OCI-LY7 (cell line): ENCODE measurements around the gene FGF18.
"Not testable (repeated sequence)": the region's sequence is repeated elsewhere in the genome, so short reads cannot be mapped to it uniquely, and the experiment has no call there.

Experiments
- EZH2phosphoT487 ChIP-seq: fragments of 200-600 bp; sonication (generic); IDR thresholded peaks from 2 replicates; pipeline ENCODE4 v1.6.1; 2018; ENCODE audit warnings: low read depth, borderline replicate concordance, mild to moderate bottlenecking, mixed run types, antibody characterized with exemption, low read length, moderate library complexity, mixed read lengths
- TF ChIP-seq, protein P1 (sequence below): fragments of 200-600 bp; sonication (generic); conservative IDR thresholded peaks from 2 replicates; pipeline ENCODE4 v1.5.1; 2014; ENCODE audit warnings: mild to moderate bottlenecking, antibody characterized with exemption, low read length, moderate library complexity, mixed read lengths

- TF ChIP-seq, protein P1, sequence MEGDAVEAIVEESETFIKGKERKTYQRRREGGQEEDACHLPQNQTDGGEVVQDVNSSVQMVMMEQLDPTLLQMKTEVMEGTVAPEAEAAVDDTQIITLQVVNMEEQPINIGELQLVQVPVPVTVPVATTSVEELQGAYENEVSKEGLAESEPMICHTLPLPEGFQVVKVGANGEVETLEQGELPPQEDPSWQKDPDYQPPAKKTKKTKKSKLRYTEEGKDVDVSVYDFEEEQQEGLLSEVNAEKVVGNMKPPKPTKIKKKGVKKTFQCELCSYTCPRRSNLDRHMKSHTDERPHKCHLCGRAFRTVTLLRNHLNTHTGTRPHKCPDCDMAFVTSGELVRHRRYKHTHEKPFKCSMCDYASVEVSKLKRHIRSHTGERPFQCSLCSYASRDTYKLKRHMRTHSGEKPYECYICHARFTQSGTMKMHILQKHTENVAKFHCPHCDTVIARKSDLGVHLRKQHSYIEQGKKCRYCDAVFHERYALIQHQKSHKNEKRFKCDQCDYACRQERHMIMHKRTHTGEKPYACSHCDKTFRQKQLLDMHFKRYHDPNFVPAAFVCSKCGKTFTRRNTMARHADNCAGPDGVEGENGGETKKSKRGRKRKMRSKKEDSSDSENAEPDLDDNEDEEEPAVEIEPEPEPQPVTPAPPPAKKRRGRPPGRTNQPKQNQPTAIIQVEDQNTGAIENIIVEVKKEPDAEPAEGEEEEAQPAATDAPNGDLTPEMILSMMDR, result not testable (repeated sequence)
- not testable (repeated sequence) for TF ChIP-seq EZH2phosphoT487
These were observed 78.0 kb downstream of the FGF18 start for GRCh38 chr5:171497494-171497893.
